GM21717 (cell line): ENCODE measurements around the gene KRT40.

Source experiments
- ATAC-seq: cut with Tn5 transposase; IDR thresholded peaks from one replicate; pipeline ENCODE4 v1.9.1; 2021; ENCODE audit warnings: mild to moderate bottlenecking, moderate library complexity; ENCODE audit not compliant: unreplicated experiment

The KRT40 gene

DNA sequence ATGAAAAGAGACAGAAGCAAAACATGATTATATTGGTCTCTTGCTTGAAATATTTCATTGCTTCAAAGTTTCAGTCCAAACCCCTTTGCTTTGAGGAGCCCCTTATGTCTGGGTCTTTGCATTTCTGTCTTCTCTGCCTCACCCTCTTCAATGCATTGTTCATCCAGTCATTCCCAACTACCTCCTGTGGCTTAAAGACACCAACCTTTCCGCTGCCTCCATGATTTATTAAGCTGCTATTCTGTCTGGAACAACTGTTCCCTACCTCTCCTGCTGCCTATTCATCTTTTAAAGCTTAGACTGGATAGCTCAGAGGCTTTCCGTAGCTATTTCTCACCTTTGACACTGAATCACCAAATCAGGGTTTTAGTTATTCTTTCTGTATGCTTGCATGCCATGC, 13.2 kb upstream of the KRT40 start:
- no peak for ATAC-seq

DNA sequence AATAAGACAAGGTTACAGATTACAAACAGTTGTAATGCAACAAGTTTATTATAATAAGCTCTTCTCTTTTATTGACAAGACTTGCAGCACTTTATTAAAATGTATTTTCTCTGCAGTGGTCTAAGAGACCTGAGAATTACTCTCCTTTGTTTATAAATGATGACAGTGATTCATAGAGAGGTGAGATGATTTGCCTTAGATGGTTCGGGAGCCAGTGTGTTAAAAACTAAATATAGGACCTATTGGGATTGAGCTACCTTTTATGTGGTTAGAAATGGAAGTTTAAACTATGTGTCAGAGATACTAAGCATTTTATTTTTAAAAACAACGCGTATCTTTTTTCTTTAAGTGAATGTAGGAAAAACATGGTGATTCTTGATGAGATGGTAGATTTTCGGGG, 12.7 kb upstream of the KRT40 start:
- ATAC-seq: no peak

- ATAC-seq: no peak
These were observed 11.0 kb upstream of the KRT40 start for GRCh38 chr17:40995116-40995515.

DNA sequence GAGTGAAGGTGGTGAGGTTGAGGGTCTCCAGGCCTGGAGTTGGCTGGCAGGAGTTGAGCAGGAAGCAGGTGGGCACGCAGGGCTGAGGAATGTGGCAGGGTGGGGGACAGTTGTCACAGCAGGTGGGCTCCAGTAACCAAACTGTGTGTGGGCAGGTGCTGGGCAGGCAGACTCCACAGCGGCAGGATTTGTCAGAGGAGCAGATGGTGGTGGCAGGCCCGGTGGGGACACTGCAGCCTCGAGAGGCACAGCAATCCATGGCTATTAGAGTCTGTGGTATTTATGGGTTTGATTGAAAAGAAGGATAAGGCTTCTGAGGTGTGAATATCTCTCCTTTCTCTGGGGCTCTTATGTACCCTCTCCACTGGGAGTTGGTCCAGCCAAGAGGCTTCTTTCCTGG, 9.7 kb upstream of the KRT40 start, which contains the start of gene KRTAP3-3:
KRTAP3-3 (minus strand) TSS at position 326 of the 400 bp plus-strand sequence; CDS start at position 259, 67 bp downstream.
- ATAC-seq: no peak

GRCh38 chr17:40993084-40993483, 9.0 kb upstream of the KRT40 start:
- ATAC-seq: no peak

- ATAC-seq: no peak
These were observed 8.5 kb upstream of the KRT40 start for GRCh38 chr17:40992666-40993065.

DNA sequence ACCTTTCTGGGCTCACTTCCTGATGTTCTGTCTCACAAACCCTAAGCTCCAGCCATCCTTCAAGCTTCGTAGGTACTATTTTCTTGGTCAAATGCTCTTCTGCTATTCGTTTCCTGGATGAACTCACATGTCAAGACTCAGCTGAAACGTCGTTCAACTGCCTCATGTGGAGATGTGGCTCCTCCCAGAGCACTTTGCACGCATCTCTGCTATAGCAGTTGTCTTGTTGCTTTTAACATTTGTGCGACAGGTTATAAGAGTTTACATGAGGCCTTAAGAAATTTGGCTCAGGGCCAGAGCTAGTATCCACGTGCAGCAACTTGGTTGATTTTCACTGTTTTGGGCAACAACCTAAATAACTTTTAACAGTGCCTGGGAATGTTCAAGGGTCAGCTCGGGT, 2.8 kb upstream of the KRT40 start:
- no peak for ATAC-seq

GRCh38 chr17:40981115-40981514, 3.0 kb downstream of the KRT40 start:
- ATAC-seq: no peak

- no peak for ATAC-seq
These were observed 3.5 kb downstream of the KRT40 start for GRCh38 chr17:40980596-40980995.

DNA sequence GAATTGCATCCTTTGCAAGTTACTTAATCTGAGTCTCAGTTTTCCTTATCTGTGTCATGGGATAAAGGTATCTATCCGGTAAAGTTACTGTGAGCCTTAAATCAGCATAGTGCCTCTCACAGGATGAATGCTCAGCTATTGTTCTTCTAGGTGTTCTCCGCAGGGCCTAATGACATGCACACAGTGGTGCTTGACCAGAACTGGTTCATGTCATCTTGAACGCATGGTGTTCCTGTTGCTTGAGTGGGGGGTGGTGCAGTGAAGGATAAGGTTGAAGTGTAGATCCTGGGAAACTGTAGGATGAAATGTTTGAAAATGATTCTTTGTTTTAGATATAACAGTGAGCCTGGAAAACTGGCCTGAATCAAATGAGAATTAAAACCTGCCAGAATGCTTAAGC, 4.0 kb downstream of the KRT40 start:
- no peak for ATAC-seq

DNA sequence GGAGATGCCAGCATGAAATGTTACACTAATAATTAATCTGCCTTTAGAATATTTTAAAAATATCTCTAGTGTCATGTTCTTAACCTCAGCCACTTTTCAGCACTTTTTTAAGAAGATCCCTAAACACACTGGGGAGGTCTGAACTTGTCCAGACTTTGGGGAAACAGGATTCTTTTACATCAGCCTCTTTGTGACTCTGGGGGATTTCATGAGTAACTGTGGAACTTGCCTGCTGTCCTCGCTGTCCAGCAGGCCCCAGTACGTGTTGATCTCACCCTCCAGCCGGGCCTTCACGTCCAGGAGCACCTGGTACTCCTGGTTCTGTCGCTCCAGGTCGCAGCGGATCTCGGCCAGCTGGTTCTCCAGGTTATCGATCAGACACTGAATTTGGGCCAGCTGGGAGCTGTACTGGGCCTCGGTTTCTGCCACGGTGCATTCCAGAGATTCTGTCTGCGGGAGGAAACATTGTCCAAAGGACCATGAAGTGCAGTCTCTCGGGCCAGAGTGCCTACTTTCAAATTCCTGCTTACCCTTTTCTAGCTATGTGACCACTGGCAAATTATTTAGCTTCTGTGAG, 5.5 kb downstream of the KRT40 start:
- ATAC-seq: no peak

GRCh38 chr17:40975516-40975915, 8.6 kb downstream of the KRT40 start:
- no peak for ATAC-seq

DNA sequence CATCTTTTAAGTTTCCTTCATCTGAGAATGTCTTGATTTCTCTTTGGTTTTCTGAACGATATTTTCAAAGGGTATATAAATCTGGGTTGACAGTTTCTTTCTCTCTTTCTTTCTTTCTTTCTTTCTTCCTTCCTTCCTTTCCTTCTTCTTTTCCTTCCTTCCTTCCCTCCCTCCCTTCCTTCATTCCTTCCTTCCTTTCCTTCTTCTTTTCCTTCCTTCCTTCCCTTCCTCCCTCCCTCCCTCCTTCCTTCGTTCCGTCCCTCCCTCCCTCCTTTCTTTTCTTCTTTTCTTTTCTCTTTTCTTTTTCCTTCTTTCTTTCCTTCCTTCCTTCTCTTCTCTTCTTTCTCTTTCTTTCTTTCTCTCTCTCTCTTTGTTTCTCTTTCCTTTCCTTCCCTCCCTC, 9.8 kb downstream of the KRT40 start:
- ATAC-seq: no peak

DNA sequence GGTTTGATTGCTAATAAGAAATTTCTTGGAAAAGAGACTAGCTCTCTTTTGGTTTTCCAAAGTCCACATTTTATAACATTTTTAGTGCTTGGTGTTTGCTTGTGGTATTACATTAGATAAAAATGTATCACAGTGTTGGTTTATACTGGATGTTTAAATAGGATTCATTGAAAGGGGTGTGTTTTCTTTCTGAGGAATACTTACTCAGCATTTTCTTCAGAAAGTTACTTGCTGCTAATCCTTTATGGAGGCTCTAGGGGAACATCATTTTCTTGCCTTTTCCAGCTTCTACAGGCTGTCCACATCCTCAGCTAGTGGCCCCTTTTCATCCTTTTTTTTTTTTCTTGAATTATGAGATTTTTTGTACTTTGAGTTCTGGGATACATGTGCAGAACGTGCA, 16.5 kb downstream of the KRT40 start:
- ATAC-seq: no peak

GRCh38 chr17:40966848-40967247, 17.3 kb downstream of the KRT40 start, which contains the start of gene KRT39:
TSS of gene KRT39 (minus strand) at chr17:40966948. CDS start at chr17:40966856, 92 bp downstream.
- no peak for ATAC-seq

- no peak for ATAC-seq
These were observed 20.3 kb downstream of the KRT40 start for GRCh38 chr17:40963838-40964237.

- ATAC-seq: no peak
These were observed 22.0 kb downstream of the KRT40 start for GRCh38 chr17:40962059-40962561.

GRCh38 chr17:40961591-40961990, 22.5 kb downstream of the KRT40 start:
- ATAC-seq: no peak

DNA sequence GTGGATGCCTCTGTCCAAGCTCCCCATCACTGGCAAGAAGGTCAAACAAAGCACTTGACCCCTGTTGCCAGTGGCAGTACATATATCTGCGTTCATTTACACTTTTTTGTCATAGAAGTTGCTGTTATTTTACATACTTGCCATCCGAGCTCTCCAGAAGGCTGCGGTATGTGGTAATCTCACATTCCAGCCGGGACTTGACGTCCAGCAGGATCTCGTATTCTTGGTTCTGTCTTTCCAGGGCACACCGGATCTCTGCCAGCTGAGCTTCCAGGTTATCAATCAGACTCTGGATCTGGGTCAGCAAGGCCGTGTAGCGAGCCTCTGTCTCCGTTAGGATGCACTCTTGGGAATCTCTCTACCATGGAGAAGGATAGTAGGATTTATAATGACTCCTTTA, 24.0 kb downstream of the KRT40 start:
- ATAC-seq: no peak

DNA sequence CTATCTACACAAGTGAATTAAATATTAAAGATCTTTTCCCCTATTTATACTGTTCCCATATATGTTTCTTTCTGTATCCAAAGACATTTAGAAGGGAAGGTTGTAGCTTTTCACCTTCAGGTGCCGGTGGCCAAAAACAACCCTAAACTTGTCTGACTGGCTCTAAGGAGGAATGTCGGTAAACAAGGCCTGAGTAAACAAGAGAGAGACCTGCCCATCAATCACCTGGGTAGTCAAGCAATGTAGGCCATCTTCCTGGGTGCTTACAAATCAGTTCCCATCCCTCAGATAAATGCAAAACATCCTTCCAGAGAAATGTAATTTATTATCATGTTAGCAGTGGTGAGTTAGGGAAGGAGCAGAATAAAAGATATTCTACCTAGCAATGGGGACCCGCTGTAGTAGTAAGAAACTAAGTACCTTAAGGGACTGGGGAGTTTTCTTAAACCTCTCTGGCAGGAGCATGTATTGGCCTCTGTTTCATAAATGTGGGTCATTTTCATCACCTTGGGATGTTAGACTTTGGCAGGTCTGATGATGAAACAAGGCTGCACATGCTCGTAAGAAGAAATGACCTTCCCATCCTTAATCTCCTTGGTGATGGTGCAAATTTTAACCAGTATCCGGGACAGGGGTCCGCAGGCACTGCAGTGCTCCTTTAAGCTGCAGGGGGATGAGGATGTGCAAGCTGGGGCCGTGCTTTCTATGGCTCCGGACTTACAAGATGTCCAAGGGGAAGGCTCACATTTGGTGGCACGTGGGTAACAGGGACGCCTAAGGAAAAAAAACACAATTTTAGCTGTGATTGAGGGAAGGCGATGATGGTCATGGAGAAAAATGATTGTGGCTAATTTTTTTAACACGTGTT, 25.8 kb downstream of the KRT40 start:
- ATAC-seq: no peak

- no peak for ATAC-seq
These were observed 27.5 kb downstream of the KRT40 start for GRCh38 chr17:40956401-40957254.
